NCI-H2196 (cell line): ENCODE measurements around the gene LDLRAD4.
"Not testable (repeated sequence)": the region's sequence is repeated elsewhere in the genome, so short reads cannot be mapped to it uniquely, and the experiment has no call there.

Source experiments
- DNase-seq: peaks from one replicate; lab custom pipeline; 2025; ENCODE audit not compliant: unreplicated experiment; lab: John Stamatoyannopoulos, UW

The LDLRAD4 gene

DNA sequence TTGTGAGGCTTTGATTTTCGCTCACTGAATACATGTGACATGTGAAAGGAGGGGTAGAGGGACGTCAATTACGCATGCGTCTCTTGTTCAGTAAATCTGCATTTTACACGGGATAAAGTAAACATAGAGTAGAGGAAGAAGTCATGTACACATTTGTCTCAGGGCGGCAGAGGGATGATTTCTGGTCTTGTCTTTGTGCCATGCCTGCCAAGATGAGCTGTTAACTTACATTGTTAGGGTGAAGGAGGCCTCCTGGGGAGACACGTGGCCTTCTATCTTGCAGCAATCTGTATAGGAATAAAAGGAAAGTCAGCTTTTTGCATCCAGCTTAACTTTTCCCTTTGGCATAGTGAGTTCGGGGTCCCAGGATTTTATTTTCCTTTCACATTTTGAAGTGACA is 106.3 kb downstream of the LDLRAD4 start:
- DNase-seq: no peak

DNA sequence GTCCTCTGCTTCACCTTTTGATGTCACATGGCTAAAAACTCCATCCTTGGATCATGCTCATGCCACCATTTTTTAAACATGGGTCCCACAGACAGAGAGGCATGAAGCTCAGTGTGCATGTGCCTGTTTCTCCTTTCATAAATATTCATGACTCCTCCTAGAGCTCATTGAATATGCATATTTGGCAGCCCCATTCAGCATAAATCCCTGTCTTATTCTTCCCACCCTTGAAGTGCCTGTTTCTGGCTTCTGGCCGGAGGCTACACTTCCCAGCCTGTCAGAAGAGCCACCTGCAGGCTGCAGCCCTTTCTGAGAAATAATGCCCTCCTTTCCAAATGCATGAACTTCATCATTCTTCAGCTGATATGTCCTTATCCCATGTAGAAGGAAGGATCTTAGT is 109.7 kb downstream of the LDLRAD4 start:
- DNase-seq: no peak

DNA sequence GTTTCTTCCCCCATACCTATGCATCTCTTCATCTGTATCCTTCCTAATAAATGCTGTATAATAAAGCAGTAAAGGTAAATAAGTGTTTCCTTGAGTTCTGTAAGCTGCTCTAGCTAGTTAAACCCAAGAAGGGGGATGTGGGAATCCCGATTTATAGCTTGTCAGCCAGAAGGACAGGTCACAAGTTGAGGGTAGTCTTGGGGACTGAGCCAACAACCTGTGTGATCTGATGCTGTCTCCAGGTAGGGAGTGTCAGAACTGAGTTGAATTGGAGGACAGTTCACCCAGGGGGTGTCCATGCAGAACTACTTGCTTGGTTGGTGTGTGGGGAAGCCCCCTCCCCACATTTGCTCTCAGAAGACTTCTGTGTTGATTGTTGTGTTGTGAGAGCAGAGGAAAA is 112.4 kb downstream of the LDLRAD4 start:
- no peak for DNase-seq

DNA sequence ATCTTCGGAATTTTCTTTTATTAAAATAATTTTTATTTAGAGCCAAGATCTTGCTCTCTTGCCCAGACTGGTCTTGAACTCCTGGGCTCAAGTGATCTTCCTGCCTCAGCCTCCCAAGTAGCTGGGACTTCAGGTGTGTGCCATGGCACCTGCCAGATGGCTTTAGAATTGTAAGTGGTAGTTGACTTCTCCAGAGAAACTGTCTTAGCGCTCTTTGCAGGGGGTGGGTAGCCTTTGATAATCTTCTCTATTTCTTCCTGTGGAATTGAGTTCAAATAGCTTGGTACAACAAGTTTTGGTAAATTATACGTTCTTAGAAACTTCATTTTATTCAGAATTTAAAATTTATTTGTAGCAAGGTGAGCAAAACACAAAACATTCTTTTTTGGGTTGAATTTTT is 113.3 kb downstream of the LDLRAD4 start:
- DNase-seq: no peak

DNA sequence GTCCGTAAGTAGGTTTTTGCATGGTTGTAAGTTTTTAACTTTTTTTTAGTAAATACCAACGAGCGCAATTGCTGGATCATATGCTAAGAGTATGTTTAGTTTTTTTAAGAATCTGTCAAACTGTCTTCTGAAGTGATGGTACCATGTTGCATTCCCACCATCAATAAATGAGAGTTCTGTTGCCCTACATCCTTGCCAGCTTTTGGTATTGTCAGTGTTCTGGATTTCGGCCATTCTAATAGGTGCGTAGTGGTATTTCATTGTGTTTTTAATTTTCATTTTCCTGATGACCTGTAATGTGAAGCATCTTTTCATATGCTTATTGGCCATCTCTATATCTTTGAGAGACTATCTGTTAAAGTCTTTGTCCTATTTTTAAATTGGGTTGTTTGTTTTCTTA is 114.3 kb downstream of the LDLRAD4 start:
- DNase-seq: no peak

DNA sequence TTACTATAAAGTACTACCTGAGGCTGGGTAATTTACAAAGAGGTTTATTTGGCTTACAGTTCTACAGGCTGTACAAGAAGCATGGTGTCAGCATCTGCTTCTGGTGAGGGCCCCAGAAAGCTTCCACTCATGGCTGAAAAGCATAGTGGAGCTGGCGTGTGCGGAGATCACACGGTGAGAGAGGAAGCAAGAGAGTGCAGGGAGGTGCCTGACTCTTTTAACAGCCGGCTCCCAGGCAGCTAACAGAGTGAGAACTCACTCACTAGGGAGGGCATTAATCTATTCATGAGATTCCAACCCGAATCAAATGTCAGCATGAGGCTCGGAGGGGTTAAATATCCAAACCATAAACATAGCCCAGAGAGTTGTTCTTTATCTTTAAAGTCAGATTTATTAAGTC is 117.3 kb downstream of the LDLRAD4 start:
- DNase-seq: no peak

DNA sequence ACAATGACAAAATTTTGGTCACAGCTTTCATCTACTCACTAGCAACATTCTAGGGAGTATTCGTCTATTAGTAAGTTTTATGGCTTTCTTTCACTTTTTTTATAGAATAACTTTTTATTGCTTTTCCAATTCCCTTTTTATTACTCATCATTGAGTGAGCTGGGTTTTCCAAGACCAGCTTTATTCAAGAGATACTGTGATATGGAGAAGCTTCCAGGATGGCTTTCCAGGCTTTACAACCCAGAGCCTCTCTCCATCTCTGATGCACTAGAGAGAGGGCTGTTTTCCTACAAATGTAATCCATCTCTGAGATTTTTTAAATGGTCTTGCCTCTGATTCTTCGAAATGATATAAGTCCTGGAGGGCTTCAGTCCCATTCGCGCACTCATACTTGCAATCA is 118.3 kb downstream of the LDLRAD4 start:
- DNase-seq: no peak

DNA sequence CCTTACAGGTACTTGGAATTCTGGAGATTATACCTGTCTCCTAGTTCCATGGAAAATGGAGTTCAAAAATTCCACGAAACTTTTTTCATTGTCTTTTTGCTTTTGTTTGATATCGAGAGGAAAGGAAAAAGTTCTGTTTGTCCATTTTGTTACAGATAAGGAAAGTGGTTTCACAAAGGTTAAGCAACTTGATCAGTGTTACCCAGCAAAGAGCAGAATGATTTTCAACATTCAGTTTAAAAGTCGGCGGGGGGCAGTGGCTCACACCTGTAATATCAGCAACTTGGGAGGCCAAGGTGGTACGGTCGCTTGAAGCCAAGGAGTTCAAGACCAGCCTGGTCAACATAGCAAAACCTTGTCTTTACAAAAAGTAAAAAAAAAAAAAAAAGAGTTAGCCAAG is 118.8 kb downstream of the LDLRAD4 start:
- no peak for DNase-seq

DNA sequence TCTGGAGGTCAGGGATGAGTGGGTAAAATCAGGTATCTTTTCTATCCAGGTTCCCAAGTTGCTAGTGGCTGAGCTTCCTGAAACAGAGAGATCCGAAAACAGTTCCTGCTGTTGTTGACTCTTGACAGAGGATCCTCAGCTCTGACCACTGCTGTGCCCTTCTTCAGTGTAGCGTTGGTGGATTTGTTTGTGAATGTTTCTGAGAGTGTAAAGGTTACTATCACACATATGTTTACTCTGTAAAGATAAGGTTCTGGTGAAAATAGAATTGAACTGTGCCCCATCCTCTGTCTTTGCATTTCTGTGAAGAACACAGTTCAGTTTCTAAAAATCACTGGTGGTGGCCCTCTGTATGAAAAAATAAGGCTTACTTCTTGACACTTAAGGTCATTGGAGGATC is 119.8 kb downstream of the LDLRAD4 start:
- DNase-seq: no peak

DNA sequence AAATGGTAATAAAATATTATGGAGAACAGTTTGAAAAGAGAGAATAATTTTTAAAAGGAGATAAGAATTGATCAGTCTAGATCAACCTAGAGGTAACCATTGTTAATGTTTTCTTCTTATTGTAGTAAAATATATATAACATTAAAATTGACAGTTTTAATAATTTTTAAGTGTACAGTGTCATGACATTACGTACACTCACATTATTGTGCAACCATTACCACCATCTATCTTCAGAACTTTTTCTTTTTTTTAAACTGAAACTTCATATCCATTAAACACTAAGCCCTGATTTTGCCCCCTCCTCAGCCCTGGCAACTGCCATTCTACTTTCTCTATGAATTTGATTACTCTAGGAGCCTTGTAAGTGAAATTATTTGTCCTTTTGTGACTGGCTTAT is 121.1 kb downstream of the LDLRAD4 start:
- DNase-seq: no peak

DNA sequence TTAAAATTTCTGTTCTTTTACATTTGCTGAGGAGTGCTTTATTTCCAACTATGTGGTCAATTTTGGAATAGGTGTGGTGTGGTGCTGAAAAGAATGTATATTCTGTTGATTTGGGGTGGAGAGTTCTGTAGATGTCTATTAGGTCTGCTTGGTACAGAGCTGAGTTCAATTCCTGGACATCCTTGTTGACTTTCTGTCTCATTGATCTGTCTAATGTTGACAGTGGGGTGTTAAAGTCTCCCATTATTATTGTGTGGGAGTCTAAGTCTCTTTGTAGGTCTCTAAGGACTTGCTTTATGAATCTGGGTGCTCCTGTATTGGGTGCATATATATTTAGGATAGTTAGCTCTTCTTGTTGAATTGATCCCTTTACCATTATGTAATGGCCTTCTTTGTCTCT is 127.9 kb downstream of the LDLRAD4 start:
- not testable (repeated sequence) for DNase-seq

DNA sequence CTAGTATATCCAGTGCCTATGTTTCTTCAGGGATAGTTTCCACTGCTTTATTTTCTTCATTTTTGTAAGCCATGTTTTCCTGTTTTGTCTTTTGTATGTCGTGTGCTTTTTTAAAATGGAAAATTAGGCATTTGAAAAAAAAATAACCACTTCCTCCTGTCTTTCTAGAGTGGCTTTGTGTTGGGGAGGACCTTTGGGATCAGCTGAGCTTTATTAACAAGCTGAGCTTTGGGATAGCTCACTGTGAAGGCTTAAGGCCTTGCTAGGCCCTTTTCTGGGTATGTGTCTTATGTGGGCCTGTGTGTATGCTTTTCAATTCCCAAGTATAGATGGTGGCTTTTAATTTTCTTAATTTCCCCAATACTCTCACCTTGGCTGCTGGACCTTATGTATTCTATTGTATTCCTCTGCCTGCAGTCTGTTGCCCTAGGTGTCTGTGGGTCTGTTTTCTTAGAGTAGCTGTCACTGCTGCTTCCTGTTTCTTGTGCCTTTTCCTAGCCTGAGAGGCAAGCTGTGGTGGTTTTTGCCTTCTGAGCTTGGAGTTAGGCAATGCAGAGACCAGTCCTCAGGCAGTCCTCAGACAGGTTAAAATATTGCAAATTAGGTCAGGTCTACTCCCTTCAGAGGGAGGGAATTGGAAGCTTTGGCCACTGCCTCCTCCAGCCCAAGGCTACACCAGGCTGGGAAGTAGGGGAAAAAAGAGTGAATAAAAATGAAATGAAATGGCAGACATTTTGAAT is 134.7 kb downstream of the LDLRAD4 start:
- no peak for DNase-seq

DNA sequence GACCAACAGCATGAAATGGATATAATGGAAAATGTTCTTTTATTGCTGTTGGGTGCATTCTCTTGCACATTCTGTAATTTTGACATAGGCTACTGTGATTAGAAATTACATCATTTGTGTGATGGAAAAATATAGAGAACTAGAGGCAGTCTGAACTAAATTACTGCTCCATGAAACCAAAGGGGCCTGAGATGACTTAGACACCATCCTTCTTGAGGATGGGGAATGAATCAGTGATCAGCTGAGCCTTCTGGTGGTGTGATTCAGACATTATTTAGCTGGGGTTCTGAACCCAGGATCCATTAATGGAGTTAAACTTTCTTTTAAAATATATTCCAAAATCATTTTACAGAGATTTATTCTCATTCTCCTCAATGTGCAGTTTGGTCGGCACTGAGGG is 135.8 kb downstream of the LDLRAD4 start:
- DNase-seq: no peak

DNA sequence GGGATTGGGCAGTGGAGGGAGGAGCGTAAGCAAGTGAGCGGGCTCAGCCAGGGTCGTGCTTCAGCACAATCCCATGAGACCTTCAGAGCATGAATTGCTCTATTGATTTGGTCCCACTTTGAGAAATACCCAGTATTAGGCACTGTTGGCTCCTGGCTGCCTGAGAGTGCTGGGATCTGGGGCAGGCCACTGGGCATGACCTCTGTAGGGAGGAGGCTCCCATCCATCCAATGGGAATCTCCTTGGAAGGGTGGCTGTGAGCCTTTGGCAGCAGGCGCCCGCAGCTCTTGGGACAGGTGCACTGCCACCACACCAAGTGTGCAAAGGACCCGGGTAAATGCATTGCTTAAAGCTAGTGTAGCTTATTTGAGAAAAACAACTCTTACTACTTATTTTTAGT is 137.5 kb downstream of the LDLRAD4 start:
- DNase-seq: no peak

DNA sequence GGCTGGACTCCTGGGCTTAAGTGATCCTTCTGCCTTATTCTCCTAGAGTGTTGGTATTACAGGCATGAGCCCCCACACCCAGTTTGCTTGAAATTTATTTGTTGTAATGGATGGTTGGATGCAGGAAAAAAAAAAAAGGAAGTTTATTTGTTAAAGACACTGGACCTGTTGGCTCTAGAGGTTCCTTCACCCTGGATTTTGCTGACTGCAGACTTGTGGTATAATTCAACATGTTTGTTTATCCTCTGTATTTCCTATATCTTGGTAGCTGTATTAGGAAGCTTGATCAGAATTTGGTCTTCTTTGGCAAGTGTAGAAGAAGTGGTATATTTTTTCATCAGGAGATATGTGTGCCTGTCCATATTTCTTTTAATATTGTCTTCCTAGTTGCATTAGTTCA is 138.7 kb downstream of the LDLRAD4 start:
- no peak for DNase-seq

DNA sequence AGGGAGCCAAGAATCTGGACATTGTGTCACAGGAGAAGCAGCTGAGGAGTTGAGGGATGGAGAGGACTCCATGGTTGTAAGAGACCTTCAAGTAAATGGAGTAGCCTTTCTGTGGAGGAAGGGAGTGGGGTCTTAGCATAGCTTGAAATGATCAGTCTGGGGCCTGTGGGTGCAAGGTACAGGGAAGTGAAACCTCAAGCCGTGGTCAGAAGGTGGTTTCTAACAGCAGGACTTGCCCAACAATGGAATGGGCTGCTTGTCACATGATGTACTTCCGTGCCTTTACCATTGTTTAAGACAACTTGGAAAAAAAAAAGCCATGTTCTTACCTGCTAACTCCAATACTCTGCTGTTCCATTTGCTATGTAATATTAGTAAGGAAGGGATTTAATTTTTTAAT is 140.7 kb downstream of the LDLRAD4 start:
- DNase-seq: no peak

DNA sequence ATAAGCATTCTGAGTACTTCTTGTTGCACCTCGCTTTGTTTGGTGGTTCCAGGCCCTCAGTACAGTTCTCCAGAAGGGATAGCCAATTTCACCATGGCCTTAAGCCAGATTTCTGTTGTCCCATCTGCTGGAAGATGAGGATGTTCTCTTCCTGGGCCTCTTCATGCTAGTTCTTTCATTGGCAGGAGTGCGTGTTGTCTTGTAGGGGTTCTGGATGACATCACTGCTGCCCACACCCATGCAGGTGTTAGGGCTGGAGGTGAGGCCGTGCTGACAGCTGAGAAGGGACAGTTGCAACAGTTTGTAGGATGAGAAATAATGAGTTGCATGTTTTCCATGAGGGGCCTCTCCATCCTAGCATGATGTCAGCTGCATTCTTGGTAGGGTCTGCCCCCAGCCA is 142.9 kb downstream of the LDLRAD4 start:
- no peak for DNase-seq

DNA sequence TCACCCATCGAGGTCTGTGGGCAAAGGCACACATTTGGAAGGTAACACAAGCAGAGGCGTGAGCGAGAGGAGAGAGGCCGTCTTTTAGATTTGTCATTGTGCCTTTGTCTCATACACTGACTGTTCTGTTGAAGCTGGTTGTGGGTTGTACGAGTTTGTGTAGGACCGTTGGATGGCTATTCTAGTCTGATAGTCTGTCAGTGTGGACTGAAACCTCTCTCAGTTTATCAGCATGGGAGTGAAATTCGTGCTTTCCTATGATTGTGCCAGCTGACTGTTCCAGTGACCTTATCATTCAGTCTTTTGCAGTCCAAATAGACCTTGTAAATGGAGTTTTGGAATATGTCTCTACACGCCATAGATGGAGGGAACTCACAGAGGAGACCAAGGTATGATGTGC is 143.5 kb downstream of the LDLRAD4 start:
- DNase-seq: no peak

DNA sequence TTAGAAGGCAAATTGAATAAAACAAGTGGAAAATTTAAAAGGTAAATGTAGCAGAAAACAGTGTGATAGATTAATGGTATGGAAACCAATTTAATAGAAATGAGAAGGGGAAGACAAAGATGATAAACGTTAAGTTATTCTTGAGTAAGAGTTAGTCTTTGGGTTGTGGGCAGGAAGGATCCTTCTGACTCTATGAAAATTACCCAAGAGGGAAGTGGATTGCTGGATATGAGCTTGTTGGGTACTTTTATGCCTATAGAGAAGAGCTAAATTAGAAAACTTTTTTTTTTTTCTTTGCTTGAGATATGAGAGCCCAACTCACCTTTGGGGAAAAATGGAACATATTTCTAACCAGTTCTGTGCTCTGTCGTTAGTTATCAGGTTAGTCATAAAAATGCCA is 144.0 kb downstream of the LDLRAD4 start:
- DNase-seq: no peak

DNA sequence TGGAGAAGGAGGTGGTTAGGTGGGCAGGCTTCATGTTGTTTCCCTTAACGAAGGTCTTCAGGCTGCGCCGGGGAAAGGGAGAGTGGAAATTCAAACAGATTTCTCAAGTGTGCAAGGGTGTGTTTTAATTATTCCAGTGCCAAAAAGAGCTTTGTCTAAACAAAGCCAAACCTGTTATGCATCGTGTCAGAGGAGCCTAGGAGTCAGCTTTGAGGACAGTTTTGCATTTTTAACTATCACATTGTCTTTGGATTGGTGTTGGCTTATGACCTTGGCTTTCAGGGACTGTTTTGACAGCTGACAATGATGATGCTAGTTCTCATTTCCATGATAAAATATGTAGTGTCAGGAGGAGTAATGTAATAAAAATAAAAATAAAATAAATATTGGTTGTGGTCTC is 144.8 kb downstream of the LDLRAD4 start:
- no peak for DNase-seq

DNA sequence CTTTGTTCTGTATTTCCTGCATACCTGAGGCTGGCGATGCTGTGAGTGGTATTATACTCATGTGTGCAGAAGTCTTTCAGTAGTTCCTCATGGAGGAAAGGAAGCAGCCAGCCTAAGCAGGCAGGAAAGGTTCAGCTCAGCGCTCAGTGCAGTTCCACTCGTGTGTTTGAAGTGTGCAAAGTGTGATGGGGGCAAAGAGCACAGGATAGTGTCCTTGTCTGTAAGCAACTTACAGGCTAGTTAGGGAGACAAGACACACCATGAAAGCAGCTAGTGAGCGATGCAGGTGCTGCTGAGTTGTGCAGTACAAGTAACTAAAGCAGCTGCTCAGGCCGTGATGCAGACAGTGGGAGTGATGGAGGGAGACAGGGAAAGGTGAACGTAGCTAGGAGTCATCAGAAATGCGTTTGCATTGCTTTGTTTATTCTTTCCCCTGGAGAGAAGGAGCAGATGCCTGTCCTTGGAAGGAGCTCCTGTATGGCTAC is 146.2 kb downstream of the LDLRAD4 start:
- DNase-seq: no peak

DNA sequence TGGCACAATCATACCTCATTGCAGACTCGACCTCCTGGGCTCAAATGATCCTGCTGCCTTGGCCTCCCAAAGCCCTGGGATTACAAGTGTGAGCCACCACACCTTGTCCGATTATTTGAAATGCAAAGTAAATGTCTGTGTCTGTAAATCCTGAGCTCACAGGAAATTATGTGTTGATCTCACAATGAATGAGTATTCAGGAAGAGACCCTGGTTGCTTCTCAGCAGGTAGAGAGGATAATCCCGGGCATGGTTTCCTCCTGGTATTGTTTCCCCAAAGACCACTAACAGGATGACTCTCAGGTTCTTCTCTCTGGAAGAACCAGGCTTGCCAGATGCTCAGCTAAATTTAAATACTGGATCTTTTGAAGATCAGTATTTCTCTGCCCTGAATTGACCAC is 147.6 kb downstream of the LDLRAD4 start:
- DNase-seq: no peak

DNA sequence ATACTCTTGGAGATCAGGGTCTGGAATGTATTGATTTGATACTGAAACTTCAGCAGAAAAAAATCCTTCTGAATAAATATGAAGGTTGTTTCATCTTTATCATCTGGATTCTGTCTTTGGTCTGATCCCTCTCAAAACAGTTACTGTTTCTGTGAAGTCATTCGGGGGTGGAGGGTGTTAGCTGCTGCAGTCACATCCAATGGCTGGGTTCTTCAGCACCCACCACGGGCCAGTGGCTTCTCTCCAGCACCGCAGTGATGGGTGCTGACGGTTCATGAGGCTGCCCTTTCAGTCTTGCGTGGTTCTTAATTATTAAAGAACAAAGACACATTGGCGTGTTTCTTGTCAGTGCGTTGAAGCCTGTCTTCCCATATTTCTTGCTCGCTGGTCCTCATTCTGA is 148.0 kb downstream of the LDLRAD4 start:
- no peak for DNase-seq
